PC-3 (cell line): ENCODE results near the gene PHLDA3. TPM values are rescaled to one million over a fixed set of nuclear protein-coding genes. Genes with fewer than 3 reads are reported as not detected.

Experiments used
- ATAC-seq: fragments of 200-7000 bp; cut with Tn5 transposase; 2 replicates; pipeline ENCODE4 v1.9.1; 2020; ENCODE audit warnings: mild to moderate bottlenecking, moderate library complexity
- BruUV-seq: library from RNA; stranded (reverse); fragments of 400-500 nt; replicated peaks from 2 replicates; lab custom pipeline; 2021; lab: Mats Ljungman, UMichigan
- CTCF ChIA-PET: fragments of 300-600 bp; sonication (Branson Sonifier 250); formaldehyde crosslinking; loops from one replicate; lab custom pipeline; 2022; ENCODE audit warnings: antibody characterized with exemption; lab: Charles Lee
- POLR2A ChIA-PET: fragments of 300-600 bp; sonication (Branson Sonifier 250); formaldehyde crosslinking; loops from one replicate; lab custom pipeline; 2022; ENCODE audit warnings: antibody characterized with exemption; ENCODE audit not compliant: unreplicated experiment; lab: Charles Lee
- DNase-seq: peaks from one replicate; pipeline ENCODE4 v3.0.0-alpha.2; 2015
- H2AFZ ChIP-seq: fragments of 300-600 bp; sonication (generic); 2 replicates; pipeline ENCODE4 v1.6.0; 2016; ENCODE audit warnings: antibody characterized with exemption, low read length
- H3F3A ChIP-seq: fragments of 300-600 bp; sonication (generic); one replicate; pipeline ENCODE4 v1.6.0; 2017; ENCODE audit warnings: antibody characterized with exemption, low read length, control low read depth, mild to moderate bottlenecking; ENCODE audit not compliant: unreplicated experiment
- H3K27ac ChIP-seq: fragments of 300-600 bp; sonication (generic); 2 replicates; pipeline ENCODE4 v1.5.1; 2016; ENCODE audit warnings: mild to moderate bottlenecking, low read length
- H3K27me3 ChIP-seq: fragments of 300-600 bp; sonication (generic); 2 replicates; pipeline ENCODE4 v1.6.1; 2016; ENCODE audit warnings: low read length, mixed read lengths
- H3K36me3 ChIP-seq: fragments of 300-600 bp; sonication (generic); 2 replicates; pipeline ENCODE4 v1.6.1; 2016; ENCODE audit warnings: low read depth, mixed run types, low read length, mixed read lengths
- H3K4me1 ChIP-seq: fragments of 300-600 bp; sonication (generic); 2 replicates; pipeline ENCODE4 v1.5.1; 2016; ENCODE audit warnings: low read length; ENCODE audit not compliant: insufficient read depth
- H3K4me2 ChIP-seq: fragments of 300-600 bp; sonication (generic); 2 replicates; pipeline ENCODE4 v1.6.0; 2016; ENCODE audit warnings: low read length
- H3K4me3 ChIP-seq: fragments of 300-600 bp; sonication (generic); 2 replicates; pipeline ENCODE4 v1.5.1; 2016; ENCODE audit warnings: mild to moderate bottlenecking, low read length, mixed read lengths
- H3K79me2 ChIP-seq: fragments of 300-600 bp; sonication (generic); 2 replicates; pipeline ENCODE4 v1.6.1; 2017; ENCODE audit warnings: low read length, mixed read lengths
- H3K9ac ChIP-seq: fragments of 300-600 bp; sonication (generic); 2 replicates; pipeline ENCODE4 v1.6.0; 2016; ENCODE audit warnings: mild to moderate bottlenecking, low read length
- H3K9me2 ChIP-seq: fragments of 300-600 bp; sonication (generic); replicated peaks from 2 replicates; pipeline ENCODE4 v1.6.1; 2016; ENCODE audit warnings: mixed run types, low read length, mixed read lengths
- H3K9me3 ChIP-seq: fragments of 300-600 bp; sonication (generic); 2 replicates; pipeline ENCODE4 v1.6.1; 2016; ENCODE audit warnings: low read length, mixed read lengths
- H4K20me1 ChIP-seq: fragments of 300-600 bp; sonication (generic); 2 replicates; pipeline ENCODE4 v1.6.1; 2016; ENCODE audit warnings: low read length, mixed read lengths
- CTCF ChIP-seq: fragments of 300-600 bp; sonication (generic); conservative IDR thresholded peaks from 2 replicates; pipeline ENCODE4 v1.5.1; 2017; ENCODE audit warnings: antibody characterized with exemption, low read depth, mild to moderate bottlenecking, low read length
- EZH2 ChIP-seq: fragments of 300-600 bp; sonication (generic); IDR thresholded peaks from one replicate; pipeline ENCODE4 v1.6.1; 2017; ENCODE audit warnings: antibody characterized with exemption, mild to moderate bottlenecking, low read length; ENCODE audit not compliant: unreplicated experiment
- EZH2phosphoT487 ChIP-seq: fragments of 300-600 bp; sonication (generic); IDR thresholded peaks from 2 replicates; pipeline ENCODE4 v1.6.1; 2018; ENCODE audit warnings: mild to moderate bottlenecking, antibody characterized with exemption, low read length, borderline replicate concordance
- intact Hi-C: fragments of 100-400 bp; cut with micrococcal nuclease; formaldehyde crosslinking; loops from 2 replicates; pipeline ENCODE4 v1.9.0; 2023
- total RNA-seq: library from RNA; depleted of rRNA; stranded (reverse); fragments of >200 nt; gene quantifications from 2 replicates; pipeline ENCODE4 v1.2.3, GENCODE V29; 2014

Gene PHLDA3
- total RNA-seq, 1 experiment from 2014 or later = 216 TPM

GRCh38 chr1:201503397-201504176 lies 34.6 kb upstream of the PHLDA3 start:
- Histone ChIP-seq H3K9ac (peak overlapping the region; percentile 83), H3K4me3 (peak overlapping the region; percentile 44), H3K9me3 (no peaks in the 10 kb centered on the region), H3K9me2 (no peaks in the 10 kb centered on the region), H4K20me1 (peaks cover 9% of the 10 kb centered on the region; the same call in 1 of the 2 replicates), H3K27ac (peak overlapping the region; percentile 89), H3K4me1 (peaks cover 56% of the 10 kb centered on the region), H3K79me2 (peaks cover 84% of the 10 kb centered on the region), H3K36me3 (no peaks in the 10 kb centered on the region), H3K4me2 (peak overlapping the region; percentile 95), H3K27me3 (no peaks in the 10 kb centered on the region), H3F3A (no peaks in the 10 kb centered on the region), H2AFZ (no peak overlapping the region)
- peak; percentile 86 for DNase-seq
- POLR2A ChIA-PET = interaction anchor here (0.5 to 1.7 kb wide), 2 partner anchors 8 to 192 kb away, joined by 3 to 5 read pairs; no protein-coding TSS in a partner anchor
- TSS peak; percentile 27 for BruUV-seq
- intact Hi-C loops = no loop called here
- CTCF ChIA-PET = interaction anchor here (0.6 to 1.4 kb wide), 2 partner anchors 9 to 13 kb away, joined by 5 read pairs; no protein-coding TSS in a partner anchor
- peak; percentile 37 for ATAC-seq
- TF ChIP-seq EZH2phosphoT487 = no peak
- no peak for TF ChIP-seq EZH2

GRCh38 chr1:201502511-201502857 lies 33.5 kb upstream of the PHLDA3 start:
- no peak overlapping the region for H3K4me3 ChIP-seq
- BruUV-seq = no TSS peak
- H3K4me2 ChIP-seq = peak overlapping the region; percentile 95; the same call in 1 of the 2 replicates
- H3K27me3 ChIP-seq = no peaks in the 10 kb centered on the region
- no peak overlapping the region for H2AFZ ChIP-seq
- TF ChIP-seq EZH2 (no peak), CTCF (no peak)
- ChIA-PET POLR2A (interaction anchor here (0.5 to 1.7 kb wide), 2 partner anchors 9 to 54 kb away, joined by 5 to 15 read pairs; no protein-coding TSS in a partner anchor), CTCF (no interaction called here)
- H3K9me3 ChIP-seq = no peaks in the 10 kb centered on the region
- H3F3A ChIP-seq = no peaks in the 10 kb centered on the region
- DNase-seq = no peak
- no peak for ATAC-seq
- H3K36me3 ChIP-seq = no peaks in the 10 kb centered on the region; the same call in 1 of the 2 replicates
- H3K9me2 ChIP-seq = no peaks in the 10 kb centered on the region
- H4K20me1 ChIP-seq = peaks cover 9% of the 10 kb centered on the region; the same call in 1 of the 2 replicates
- H3K79me2 ChIP-seq = peaks cover 89% of the 10 kb centered on the region
- peak overlapping the region; percentile 89 for H3K27ac ChIP-seq
- intact Hi-C loops = no loop called here
- H3K9ac ChIP-seq = no peak overlapping the region
- H3K4me1 ChIP-seq = peaks cover 47% of the 10 kb centered on the region

GRCh38 chr1:201501812-201502510 lies 33.0 kb upstream of the PHLDA3 start:
- Histone ChIP-seq H3K79me2 (peaks cover 84% of the 10 kb centered on the region), H3K9me3 (no peaks in the 10 kb centered on the region), H3F3A (no peaks in the 10 kb centered on the region), H3K9me2 (no peaks in the 10 kb centered on the region), H3K36me3 (no peaks in the 10 kb centered on the region; the same call in 1 of the 2 replicates), H2AFZ (no peak overlapping the region), H3K27ac (peak overlapping the region; percentile 89; the same call in 1 of the 2 replicates), H4K20me1 (peaks cover 9% of the 10 kb centered on the region; the same call in 1 of the 2 replicates), H3K27me3 (no peaks in the 10 kb centered on the region), H3K9ac (no peak overlapping the region), H3K4me1 (peaks cover 43% of the 10 kb centered on the region), H3K4me2 (peak overlapping the region; percentile 95; the same call in 1 of the 2 replicates), H3K4me3 (no peak overlapping the region)
- DNase-seq (no peak), ATAC-seq (no peak)
- TF ChIP-seq EZH2 (no peak), EZH2phosphoT487 (no peak), CTCF (no peak)
- POLR2A ChIA-PET = interaction anchor here (0.5 to 1.7 kb wide), 2 partner anchors 10 to 54 kb away, joined by 5 to 15 read pairs; no protein-coding TSS in a partner anchor
- BruUV-seq = no TSS peak
- intact Hi-C loops = no loop called here
- CTCF ChIA-PET = no interaction called here
